HG02981 (cell line): ENCODE data around the gene GREB1.
"Not testable (repeated sequence)": the region's sequence is repeated elsewhere in the genome, so short reads cannot be mapped to it uniquely, and the experiment has no call there.

ENCODE experiments used
- ATAC-seq: cut with Tn5 transposase; IDR thresholded peaks from one replicate; pipeline ENCODE4 v1.9.1; 2021; ENCODE audit warnings: mild to moderate bottlenecking, moderate library complexity; ENCODE audit not compliant: unreplicated experiment

Gene GREB1

GRCh38 chr2:11657195-11657594 lies 123.3 kb downstream of the GREB1 start:
- no peak for ATAC-seq

- ATAC-seq: no peak
Measured at GRCh38 chr2:11657646-11658045, 123.8 kb downstream of the GREB1 start.

GRCh38 chr2:11658208-11659114 lies 124.6 kb downstream of the GREB1 start:
- no peak for ATAC-seq

GRCh38 chr2:11659115-11659475 lies 125.2 kb downstream of the GREB1 start:
- no peak for ATAC-seq

GRCh38 chr2:11659851-11660250 lies 126.0 kb downstream of the GREB1 start:
- no peak for ATAC-seq

GRCh38 chr2:11660396-11660795 lies 126.6 kb downstream of the GREB1 start:
- ATAC-seq: not testable (repeated sequence)

GRCh38 chr2:11661891-11662435 lies 128.1 kb downstream of the GREB1 start:
- no peak for ATAC-seq

- ATAC-seq: no peak
Measured at GRCh38 chr2:11662882-11663281, 129.0 kb downstream of the GREB1 start.

- ATAC-seq: no peak
Measured at GRCh38 chr2:11663427-11663826, 129.6 kb downstream of the GREB1 start.

- ATAC-seq: no peak
Measured at GRCh38 chr2:11665028-11665427, 131.2 kb downstream of the GREB1 start.

- no peak for ATAC-seq
Measured at GRCh38 chr2:11665510-11666362, 131.9 kb downstream of the GREB1 start.

- ATAC-seq: no peak
Measured at GRCh38 chr2:11667194-11667593, 133.3 kb downstream of the GREB1 start.

GRCh38 chr2:11667866-11668637 lies 134.2 kb downstream of the GREB1 start:
- no peak for ATAC-seq

- no peak for ATAC-seq
Measured at GRCh38 chr2:11669454-11670291, 135.8 kb downstream of the GREB1 start, which contains the start of gene NTSR2. Gene NTSR2 (minus strand): TSS chr2:11670195. CDS start chr2:11670129, 66 bp downstream.

GRCh38 chr2:11672407-11672806 lies 138.6 kb downstream of the GREB1 start:
- no peak for ATAC-seq

- ATAC-seq: no peak
Measured at GRCh38 chr2:11674983-11675382, 141.1 kb downstream of the GREB1 start.

GRCh38 chr2:11675423-11676112 lies 141.7 kb downstream of the GREB1 start:
- no peak for ATAC-seq

GRCh38 chr2:11676640-11677039 lies 142.8 kb downstream of the GREB1 start:
- no peak for ATAC-seq
